Measurements from ENCODE around the gene ERBIN. TPM values are rescaled to one million over a fixed set of nuclear protein-coding genes. Genes with fewer than 3 reads are reported as not detected.

Gene ERBIN
- total RNA-seq, 1 donor from 2014 or later, result 88.5 TPM

DNA sequence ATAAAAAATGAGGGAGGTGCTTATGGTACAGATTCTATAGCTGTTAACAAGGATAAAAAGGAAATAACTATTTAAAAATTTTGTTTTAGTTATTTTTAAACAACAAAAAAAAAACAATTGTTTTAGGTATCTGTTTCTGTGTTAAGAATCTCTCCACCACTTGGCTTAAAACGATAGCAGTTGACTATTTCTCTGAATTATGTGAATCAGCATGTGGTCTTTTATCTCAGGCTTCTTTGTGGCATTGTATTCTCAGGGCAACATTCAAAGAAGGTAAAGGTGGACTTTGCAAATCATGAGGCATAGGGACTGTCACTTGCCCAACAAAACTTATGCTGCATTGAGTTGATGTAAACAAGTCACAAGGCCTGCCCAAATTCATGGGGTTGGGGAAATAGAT, 55.2 kb downstream of the ERBIN start:
- ATAC-seq (ENCODE audit: low read depth) (no peak), DNase-seq (no peak)
- H3K27me3 Mint-ChIP-seq, result no peaks in the 10 kb centered on the region
- peak overlapping the region; percentile 25 for H3K27ac Mint-ChIP-seq
- ChIA-PET CTCF (no interaction called here), POLR2A (no interaction called here)
- TF ChIP-seq, protein P1, sequence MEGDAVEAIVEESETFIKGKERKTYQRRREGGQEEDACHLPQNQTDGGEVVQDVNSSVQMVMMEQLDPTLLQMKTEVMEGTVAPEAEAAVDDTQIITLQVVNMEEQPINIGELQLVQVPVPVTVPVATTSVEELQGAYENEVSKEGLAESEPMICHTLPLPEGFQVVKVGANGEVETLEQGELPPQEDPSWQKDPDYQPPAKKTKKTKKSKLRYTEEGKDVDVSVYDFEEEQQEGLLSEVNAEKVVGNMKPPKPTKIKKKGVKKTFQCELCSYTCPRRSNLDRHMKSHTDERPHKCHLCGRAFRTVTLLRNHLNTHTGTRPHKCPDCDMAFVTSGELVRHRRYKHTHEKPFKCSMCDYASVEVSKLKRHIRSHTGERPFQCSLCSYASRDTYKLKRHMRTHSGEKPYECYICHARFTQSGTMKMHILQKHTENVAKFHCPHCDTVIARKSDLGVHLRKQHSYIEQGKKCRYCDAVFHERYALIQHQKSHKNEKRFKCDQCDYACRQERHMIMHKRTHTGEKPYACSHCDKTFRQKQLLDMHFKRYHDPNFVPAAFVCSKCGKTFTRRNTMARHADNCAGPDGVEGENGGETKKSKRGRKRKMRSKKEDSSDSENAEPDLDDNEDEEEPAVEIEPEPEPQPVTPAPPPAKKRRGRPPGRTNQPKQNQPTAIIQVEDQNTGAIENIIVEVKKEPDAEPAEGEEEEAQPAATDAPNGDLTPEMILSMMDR (IDR thresholded peaks at IDR 0.05), result no peak
- peaks cover 45% of the 10 kb centered on the region for H3K4me1 Mint-ChIP-seq
- H3K4me3 Mint-ChIP-seq, result no peak overlapping the region
- peaks cover 38% of the 10 kb centered on the region for H3K36me3 Mint-ChIP-seq (ENCODE audit: low read depth)
- H3K9me3 Mint-ChIP-seq, result no peaks in the 10 kb centered on the region
- intact Hi-C loops (cut with micrococcal nuclease), result no loop called here

DNA sequence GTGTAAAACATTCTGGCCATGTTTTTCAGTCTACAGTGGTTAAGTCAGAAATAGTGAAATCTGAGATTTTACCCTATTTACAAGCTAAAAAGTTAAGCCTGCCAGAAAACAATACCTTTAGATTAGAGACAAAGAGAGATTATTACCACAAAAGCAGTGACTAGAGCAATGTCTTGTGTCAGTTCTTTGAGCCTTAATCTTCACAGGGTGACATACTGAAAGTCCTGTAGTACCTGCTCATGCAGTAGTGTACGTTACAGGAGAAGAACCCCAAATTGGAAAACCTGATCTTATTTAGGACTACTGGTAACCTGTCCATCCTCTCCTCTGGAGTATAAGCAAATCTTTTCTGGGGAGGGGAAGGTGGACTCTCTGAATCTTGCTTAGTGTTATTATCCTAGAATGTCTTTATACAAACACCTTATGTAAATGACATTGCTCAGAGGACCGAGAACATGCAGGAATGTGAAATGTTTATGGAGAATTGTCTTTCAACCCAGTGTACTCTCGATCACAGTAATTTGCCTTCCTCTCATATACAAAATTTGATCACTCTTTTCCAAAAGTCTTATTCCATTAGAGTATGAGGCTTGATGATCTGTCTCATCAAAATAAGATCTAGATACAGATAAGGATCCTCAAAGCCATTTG, 55.7 kb downstream of the ERBIN start:
- DNase-seq (no peak), ATAC-seq (ENCODE audit: low read depth) (no peak)
- POLR2A ChIA-PET, result no interaction called here
- intact Hi-C loops (cut with micrococcal nuclease), result no loop called here
- CTCF ChIA-PET, result no interaction called here
- Mint-ChIP-seq H3K36me3 (ENCODE audit: low read depth) (peaks cover 39% of the 10 kb centered on the region), H3K27ac (peak overlapping the region; percentile 25), H3K9me3 (no peaks in the 10 kb centered on the region), H3K4me3 (no peak overlapping the region), H3K4me1 (peaks cover 49% of the 10 kb centered on the region), H3K27me3 (no peaks in the 10 kb centered on the region)
- TF ChIP-seq, protein P1 (IDR thresholded peaks at IDR 0.05), result no peak

DNA sequence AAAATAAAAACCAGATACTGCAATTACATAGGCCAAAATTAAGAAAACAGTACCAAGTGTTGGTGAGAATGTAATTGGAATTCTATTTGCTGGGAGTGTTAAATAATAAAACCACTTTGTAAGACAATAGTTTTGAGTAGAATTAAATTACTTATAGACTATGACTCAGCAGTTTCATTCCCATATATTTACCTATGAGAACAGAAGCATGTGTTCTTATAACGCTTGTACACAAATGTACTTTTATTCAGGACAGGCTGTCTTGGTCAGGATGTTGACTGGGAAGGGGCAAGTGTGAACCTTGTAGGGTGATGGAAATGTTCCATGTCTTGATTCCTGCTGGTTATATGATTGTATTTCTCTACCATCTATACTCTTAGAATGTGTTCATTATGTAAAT, 56.3 kb downstream of the ERBIN start:
- H3K27ac Mint-ChIP-seq, result no peak overlapping the region
- POLR2A ChIA-PET, result no interaction called here
- H3K9me3 Mint-ChIP-seq, result no peaks in the 10 kb centered on the region
- peaks cover 50% of the 10 kb centered on the region for H3K4me1 Mint-ChIP-seq
- H3K27me3 Mint-ChIP-seq, result no peaks in the 10 kb centered on the region
- intact Hi-C loops (cut with micrococcal nuclease), result no loop called here
- no peak overlapping the region for H3K4me3 Mint-ChIP-seq
- ATAC-seq (ENCODE audit: low read depth), result no peak
- TF ChIP-seq, protein P1 (IDR thresholded peaks at IDR 0.05), result no peak
- peaks cover 39% of the 10 kb centered on the region for H3K36me3 Mint-ChIP-seq (ENCODE audit: low read depth)
- DNase-seq, result no peak
- CTCF ChIA-PET, result no interaction called here

DNA sequence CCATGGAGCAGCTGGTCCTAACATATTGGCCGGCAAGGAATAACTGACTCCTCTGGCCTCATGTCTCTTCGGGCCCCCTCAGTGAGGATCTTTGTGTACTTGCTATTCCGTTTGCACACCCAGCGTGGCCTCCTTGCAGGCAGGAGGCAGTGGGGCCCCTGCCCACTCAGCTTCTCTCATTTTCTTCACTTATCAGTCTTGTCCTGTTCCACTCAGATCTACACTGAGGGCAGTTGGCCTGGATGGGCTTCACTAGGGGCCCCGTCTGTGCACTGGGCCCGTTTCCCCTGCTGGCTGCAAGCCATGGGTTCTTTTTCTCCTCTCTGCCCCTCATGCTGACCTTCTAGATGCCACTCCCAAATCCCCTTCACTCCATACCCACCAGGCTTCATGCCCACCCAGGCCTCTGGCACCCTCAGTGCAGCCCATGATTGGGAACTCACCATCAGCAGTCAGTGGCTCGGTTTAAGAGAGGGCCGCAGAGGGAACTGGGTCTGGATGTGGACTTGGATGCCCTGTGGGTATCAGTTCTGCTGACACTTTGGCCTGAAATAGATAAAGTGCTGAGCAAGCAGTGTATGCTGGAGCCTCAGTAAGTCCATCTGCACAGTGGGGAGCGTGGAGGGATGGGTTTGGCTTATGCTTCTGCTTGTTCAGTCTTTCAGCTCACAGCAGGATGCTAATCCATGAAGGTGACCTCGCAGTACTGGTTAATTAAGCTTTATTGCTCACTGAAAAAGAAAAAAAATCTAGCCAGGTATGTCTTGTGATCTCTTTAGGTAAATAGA, 57.9 kb downstream of the ERBIN start:
- Mint-ChIP-seq H3K4me1 (peaks cover 49% of the 10 kb centered on the region), H3K36me3 (ENCODE audit: low read depth) (peaks cover 34% of the 10 kb centered on the region), H3K27ac (peak overlapping the region; percentile 53), H3K27me3 (no peaks in the 10 kb centered on the region), H3K4me3 (no peak overlapping the region), H3K9me3 (no peaks in the 10 kb centered on the region)
- intact Hi-C loops (cut with micrococcal nuclease), result no loop called here
- CTCF ChIA-PET, result no interaction called here
- TF ChIP-seq, protein P1 (IDR thresholded peaks at IDR 0.05), result no peak
- DNase-seq, result no peak
- ATAC-seq (ENCODE audit: low read depth), result no peak
- POLR2A ChIA-PET, result no interaction called here

DNA sequence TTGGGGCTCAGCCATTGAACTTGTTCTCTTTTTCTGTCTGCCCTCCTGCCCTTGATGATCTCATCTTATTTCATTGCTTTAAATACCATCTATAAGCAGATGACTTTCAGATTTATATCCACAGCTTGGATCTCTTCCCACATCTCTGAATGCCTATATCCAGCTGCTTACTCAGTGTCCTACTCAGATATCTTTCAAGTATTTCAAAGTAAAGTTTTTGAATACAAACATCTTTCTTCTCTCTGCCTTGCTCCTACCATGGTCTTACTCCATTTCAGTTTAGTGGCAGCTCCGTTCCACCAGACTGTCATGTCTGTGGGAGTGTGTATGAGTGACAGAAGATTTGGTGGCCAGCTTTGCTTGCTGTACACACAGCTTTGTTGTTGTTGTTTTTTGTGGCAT, 59.7 kb downstream of the ERBIN start:
- Mint-ChIP-seq H3K4me1 (peaks cover 44% of the 10 kb centered on the region), H3K27ac (no peak overlapping the region)

More for the DNA sequence above, 59.7 kb downstream of the ERBIN start:
- ChIA-PET POLR2A (no interaction called here), CTCF (no interaction called here)
- Mint-ChIP-seq H3K9me3 (no peaks in the 10 kb centered on the region), H3K4me3 (no peak overlapping the region), H3K36me3 (ENCODE audit: low read depth) (peaks cover 37% of the 10 kb centered on the region), H3K27me3 (no peaks in the 10 kb centered on the region)
- intact Hi-C loops (cut with micrococcal nuclease), result no loop called here
- ATAC-seq (ENCODE audit: low read depth) (no peak), DNase-seq (no peak)
- TF ChIP-seq, protein P1 (IDR thresholded peaks at IDR 0.05), result no peak

All from activated B cell treated with CpG ODN at 0.5 μM for 24 hours (primary cell).